HepG2 (cell line): ENCODE data around the gene IGFBP6. TPM values are rescaled to one million over a fixed set of nuclear protein-coding genes. Genes with fewer than 3 reads are reported as not detected.

ENCODE experiments used
- CEBPB ChIP-seq: IDR thresholded peaks from 2 replicates; pipeline ENCODE4 v1.6.1; 2011; ENCODE audit warnings: low read depth, low read length, improper control_type of control experiment, borderline replicate concordance
- FOXJ3 ChIP-seq: sonication (generic); formaldehyde crosslinking; IDR thresholded peaks from 2 replicates; pipeline ENCODE4 v1.4.0; 2020; ENCODE audit warnings: missing genetic modification reagents, mild to moderate bottlenecking, borderline replicate concordance
- MIER2 ChIP-seq: IDR thresholded peaks from 2 replicates; pipeline ENCODE4 v1.6.1; 2016; ENCODE audit warnings: missing biosample characterization, missing genetic modification reagents
- MYNN ChIP-seq: sonication (generic); formaldehyde crosslinking; IDR thresholded peaks from 2 replicates; pipeline ENCODE4 v1.4.0; 2020; ENCODE audit warnings: mild to moderate bottlenecking, low read depth, missing genetic modification reagents
- NFRKB ChIP-seq: fragments of 450-650 bp; IDR thresholded peaks from 2 replicates; pipeline ENCODE4 v1.6.1; 2017
- NR0B2 ChIP-seq: sonication (generic); formaldehyde crosslinking; IDR thresholded peaks from 2 replicates; pipeline ENCODE4 v1.4.0; 2020; ENCODE audit warnings: mild to moderate bottlenecking, missing genetic modification reagents
- PHF20 ChIP-seq: sonication (generic); formaldehyde crosslinking; IDR thresholded peaks from 2 replicates; pipeline ENCODE4 v1.5.0; 2020; ENCODE audit warnings: mild to moderate bottlenecking, missing genetic modification reagents
- ZMYM4 ChIP-seq: sonication (generic); formaldehyde crosslinking; IDR thresholded peaks from 2 replicates; pipeline ENCODE4 v1.8.1; 2023; ENCODE audit warnings: mild to moderate bottlenecking, missing genetic modification reagents
- ZNF326 ChIP-seq: sonication (generic); formaldehyde crosslinking; IDR thresholded peaks from 2 replicates; pipeline ENCODE4 v1.4.0; 2020; ENCODE audit warnings: missing genetic modification reagents, borderline replicate concordance
- ZNF720 ChIP-seq: sonication (generic); formaldehyde crosslinking; IDR thresholded peaks from 2 replicates; pipeline ENCODE4 v1.4.0; 2020; ENCODE audit warnings: missing genetic modification reagents
- ZNF761 ChIP-seq: sonication (generic); formaldehyde crosslinking; conservative IDR thresholded peaks from 2 replicates; pipeline ENCODE4 v1.4.0; 2020; ENCODE audit warnings: mild to moderate bottlenecking, missing genetic modification reagents
- ZNF784 ChIP-seq: sonication (generic); formaldehyde crosslinking; IDR thresholded peaks from 2 replicates; pipeline ENCODE4 v1.5.1; 2020; ENCODE audit warnings: missing genetic modification reagents, mild to moderate bottlenecking, borderline replicate concordance
- ZNF879 ChIP-seq: sonication (generic); formaldehyde crosslinking; IDR thresholded peaks from 2 replicates; pipeline ENCODE4 v1.8.1; 2023; ENCODE audit warnings: missing genetic modification reagents
- polyA plus RNA-seq, 8 experiments: library from polyadenylated mRNA; depleted of rRNA in 3 of 8; stranded (reverse) in 7 of 8; unstranded in 1 of 8; fragments of >200 nt; fragmentation: Illumina TruSeq in 4 of 8; extraction: Trizol in 4 of 8; gene quantifications; 2 replicates each; pipeline versions ENCODE4 v1.2.1 to v1.2.3, GENCODE V29; 2011 to 2016; ENCODE audit warnings: low read depth in 4 of 8, missing spikeins in 1 of 8, mixed read lengths in 1 of 8; ENCODE audit not compliant: insufficient read depth in 1 of 8
- total RNA-seq, 5 experiments: library from RNA; depleted of rRNA; stranded (reverse); fragments of >200 nt; fragmentation: Illumina TruSeq; extraction: Trizol; gene quantifications; 2 replicates each; pipeline ENCODE4 v1.2.3, GENCODE V29; 2016; ENCODE audit warnings: low read depth in 1 of 5
- TF ChIP-seq, protein P1 (sequence below), 2 experiments: sonication (generic) in 1 of 2; formaldehyde crosslinking in 1 of 2; IDR thresholded peaks; 2 replicates each; pipeline versions ENCODE4 v1.6.1 to v1.9.0; 2014 to 2022; ENCODE audit warnings: antibody characterized with exemption in 1 of 2, borderline replicate concordance in 1 of 2, inconsistent platforms in 1 of 2, low read depth in 1 of 2, missing genetic modification reagents in 1 of 2
- TF ChIP-seq, protein P2 (sequence below): sonication (generic); formaldehyde crosslinking; IDR thresholded peaks from 2 replicates; pipeline ENCODE4; 2020; ENCODE audit warnings: missing genetic modification reagents, mild to moderate bottlenecking, borderline replicate concordance

IGFBP6 gene
- total and polyA plus RNA-seq, 2 of the 13 experiments (the other 11 are each of a cell fraction or from before 2014, with no cell fraction given): 3.9 to 25.2 TPM

DNA sequence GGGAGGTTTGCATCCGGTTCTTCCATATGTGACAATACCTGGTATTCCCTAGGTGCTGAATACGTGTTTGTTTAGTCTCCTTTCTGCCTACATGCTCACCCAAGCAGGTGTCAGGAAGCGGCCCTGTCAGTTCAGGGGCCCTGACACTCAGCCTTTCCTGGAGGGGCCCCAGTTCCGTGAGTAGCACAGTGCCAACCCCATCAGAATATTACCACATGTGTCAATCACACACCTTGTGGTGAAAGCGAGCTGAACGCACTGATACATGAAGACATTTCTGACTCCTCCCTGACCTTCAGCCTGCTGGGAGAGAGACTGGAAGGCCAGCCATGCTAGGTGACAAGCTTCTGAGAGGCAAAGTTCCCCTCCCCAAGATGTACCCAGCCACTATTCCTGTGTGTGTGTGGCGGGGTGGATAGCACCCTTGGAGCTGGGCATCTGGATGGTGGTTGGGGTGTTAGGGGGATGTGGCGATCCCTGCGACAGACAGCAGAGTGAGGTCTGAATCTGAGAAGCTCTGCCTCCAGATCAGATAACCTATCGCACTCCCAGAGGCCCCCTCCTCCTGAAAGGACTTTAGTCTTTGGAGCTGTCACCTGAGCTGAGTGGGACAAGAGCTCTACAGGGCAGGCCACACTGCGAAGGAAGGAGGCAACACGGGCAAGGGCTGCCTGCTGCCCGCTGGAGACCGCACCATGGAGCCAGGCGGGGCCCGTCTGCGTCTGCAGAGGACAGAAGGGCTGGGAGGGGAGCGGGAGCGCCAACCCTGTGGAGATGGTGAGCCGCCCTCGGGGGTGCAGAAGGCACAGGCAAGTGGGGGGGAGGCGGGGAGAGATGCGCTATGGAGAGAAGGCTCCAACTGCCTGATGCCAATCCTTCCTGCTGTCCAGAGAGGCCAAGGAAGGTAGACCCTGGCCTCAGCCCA is 5.7 kb downstream of the IGFBP6 start, which contains the start of gene SOAT2 (continued):
- TF ChIP-seq MYNN (CRISPR knock-in tag) (peak; percentile 36; the same call in 1 of the 2 replicates), NR0B2 (CRISPR knock-in tag) (peak; percentile 41; the same call in 1 of the 2 replicates), ZMYM4 (peak; percentile 63; the same call in 1 of the 2 replicates), FOXJ3 (CRISPR knock-in tag) (peak; percentile 20; the same call in 1 of the 2 replicates), ZNF879 (no peak), ZNF784 (CRISPR knock-in tag) (peak; percentile 79; the same call in 1 of the 2 replicates), CEBPB (no peak), ZNF326 (no peak), ZNF720 (no peak), PHF20 (CRISPR knock-in tag) (no peak), NFRKB (no peak), ZNF761 (CRISPR knock-in tag) (peak; percentile 72; the same call in 1 of the 2 replicates), MIER2 (no peak)
- TF ChIP-seq, protein P1, sequence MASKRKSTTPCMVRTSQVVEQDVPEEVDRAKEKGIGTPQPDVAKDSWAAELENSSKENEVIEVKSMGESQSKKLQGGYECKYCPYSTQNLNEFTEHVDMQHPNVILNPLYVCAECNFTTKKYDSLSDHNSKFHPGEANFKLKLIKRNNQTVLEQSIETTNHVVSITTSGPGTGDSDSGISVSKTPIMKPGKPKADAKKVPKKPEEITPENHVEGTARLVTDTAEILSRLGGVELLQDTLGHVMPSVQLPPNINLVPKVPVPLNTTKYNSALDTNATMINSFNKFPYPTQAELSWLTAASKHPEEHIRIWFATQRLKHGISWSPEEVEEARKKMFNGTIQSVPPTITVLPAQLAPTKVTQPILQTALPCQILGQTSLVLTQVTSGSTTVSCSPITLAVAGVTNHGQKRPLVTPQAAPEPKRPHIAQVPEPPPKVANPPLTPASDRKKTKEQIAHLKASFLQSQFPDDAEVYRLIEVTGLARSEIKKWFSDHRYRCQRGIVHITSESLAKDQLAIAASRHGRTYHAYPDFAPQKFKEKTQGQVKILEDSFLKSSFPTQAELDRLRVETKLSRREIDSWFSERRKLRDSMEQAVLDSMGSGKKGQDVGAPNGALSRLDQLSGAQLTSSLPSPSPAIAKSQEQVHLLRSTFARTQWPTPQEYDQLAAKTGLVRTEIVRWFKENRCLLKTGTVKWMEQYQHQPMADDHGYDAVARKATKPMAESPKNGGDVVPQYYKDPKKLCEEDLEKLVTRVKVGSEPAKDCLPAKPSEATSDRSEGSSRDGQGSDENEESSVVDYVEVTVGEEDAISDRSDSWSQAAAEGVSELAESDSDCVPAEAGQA (IDR thresholded peaks at IDR 0.05; ENCODE audit: low read depth): peak; percentile 19; the same call in 1 of the 2 replicates
- TF ChIP-seq, protein P1 (CRISPR knock-in tag; IDR thresholded peaks at IDR 0.05; ENCODE audit: borderline replicate concordance): no peak
- TF ChIP-seq, protein P2, sequence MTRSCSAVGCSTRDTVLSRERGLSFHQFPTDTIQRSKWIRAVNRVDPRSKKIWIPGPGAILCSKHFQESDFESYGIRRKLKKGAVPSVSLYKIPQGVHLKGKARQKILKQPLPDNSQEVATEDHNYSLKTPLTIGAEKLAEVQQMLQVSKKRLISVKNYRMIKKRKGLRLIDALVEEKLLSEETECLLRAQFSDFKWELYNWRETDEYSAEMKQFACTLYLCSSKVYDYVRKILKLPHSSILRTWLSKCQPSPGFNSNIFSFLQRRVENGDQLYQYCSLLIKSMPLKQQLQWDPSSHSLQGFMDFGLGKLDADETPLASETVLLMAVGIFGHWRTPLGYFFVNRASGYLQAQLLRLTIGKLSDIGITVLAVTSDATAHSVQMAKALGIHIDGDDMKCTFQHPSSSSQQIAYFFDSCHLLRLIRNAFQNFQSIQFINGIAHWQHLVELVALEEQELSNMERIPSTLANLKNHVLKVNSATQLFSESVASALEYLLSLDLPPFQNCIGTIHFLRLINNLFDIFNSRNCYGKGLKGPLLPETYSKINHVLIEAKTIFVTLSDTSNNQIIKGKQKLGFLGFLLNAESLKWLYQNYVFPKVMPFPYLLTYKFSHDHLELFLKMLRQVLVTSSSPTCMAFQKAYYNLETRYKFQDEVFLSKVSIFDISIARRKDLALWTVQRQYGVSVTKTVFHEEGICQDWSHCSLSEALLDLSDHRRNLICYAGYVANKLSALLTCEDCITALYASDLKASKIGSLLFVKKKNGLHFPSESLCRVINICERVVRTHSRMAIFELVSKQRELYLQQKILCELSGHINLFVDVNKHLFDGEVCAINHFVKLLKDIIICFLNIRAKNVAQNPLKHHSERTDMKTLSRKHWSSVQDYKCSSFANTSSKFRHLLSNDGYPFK (CRISPR knock-in tag): peak; percentile 63; the same call in 1 of the 2 replicates
